NCI-H2227 treated with DMSO at 0.1 percent for 48 hours (cell line): Measurements from ENCODE around the gene OR5A2.
"Not testable (repeated sequence)": the region's sequence is repeated elsewhere in the genome, so short reads cannot be mapped to it uniquely, and the experiment has no call there.

Source experiments
- DNase-seq: peaks from one replicate; lab custom pipeline; 2025; lab: John Stamatoyannopoulos, UW

The OR5A2 gene

DNA sequence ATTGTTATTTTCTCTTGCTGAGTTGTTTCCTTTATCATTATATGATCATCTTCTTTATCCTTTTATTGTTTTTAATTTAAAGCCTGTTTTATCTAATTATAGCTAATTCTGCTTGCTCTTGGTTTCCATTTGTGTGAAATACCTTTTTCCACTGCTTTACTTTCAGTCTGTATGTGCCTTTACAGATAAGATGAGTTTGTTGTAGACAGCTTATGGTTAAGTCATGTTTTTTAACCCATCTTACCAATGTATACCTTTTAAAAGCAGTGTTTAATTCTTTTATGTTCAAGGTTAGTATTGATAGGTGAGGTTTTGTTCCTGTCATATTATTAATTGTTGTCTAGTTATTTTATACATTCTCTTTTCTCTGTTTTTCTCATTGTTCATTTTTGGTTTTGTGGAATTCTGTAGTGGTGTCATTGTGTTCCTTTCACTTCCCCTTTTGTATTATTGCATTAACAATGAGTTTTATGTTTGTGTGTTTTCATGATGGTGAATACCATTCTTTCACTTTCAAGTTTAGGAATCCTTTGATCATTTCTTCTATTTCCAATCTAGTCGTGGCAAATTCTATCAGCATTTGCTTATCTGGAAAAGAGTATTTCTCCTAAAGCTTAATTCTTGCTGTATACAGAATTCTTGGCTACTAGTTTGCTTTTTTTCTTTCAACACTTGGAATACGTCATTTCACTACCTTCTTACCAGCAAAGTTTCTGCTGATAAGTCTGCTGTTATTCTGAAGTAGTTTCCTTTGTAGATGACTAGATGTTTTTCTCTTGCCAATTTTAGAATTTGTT lies 45.8 kb downstream of the OR5A2 start:
- DNase-seq: no peak

DNA sequence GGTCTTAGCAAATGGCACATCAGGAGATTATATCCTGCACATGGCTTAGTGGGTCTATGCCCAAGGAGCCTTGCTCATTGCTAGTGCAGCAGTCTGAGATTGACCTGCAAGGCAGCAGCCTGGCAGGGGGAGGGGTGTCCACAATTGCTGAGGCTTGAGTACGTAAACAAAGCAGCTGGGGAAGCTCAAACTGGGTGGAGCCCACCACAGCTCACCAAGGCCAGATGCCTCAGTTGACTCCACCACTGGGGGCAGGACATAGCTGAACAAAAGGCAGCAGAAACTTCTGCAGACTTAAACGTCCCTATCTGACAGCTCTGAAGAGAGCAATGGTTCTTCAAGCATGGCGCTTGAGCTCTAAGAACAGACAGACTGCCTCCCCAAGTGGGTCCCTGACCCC lies 53.9 kb downstream of the OR5A2 start:
- not testable (repeated sequence) for DNase-seq

DNA sequence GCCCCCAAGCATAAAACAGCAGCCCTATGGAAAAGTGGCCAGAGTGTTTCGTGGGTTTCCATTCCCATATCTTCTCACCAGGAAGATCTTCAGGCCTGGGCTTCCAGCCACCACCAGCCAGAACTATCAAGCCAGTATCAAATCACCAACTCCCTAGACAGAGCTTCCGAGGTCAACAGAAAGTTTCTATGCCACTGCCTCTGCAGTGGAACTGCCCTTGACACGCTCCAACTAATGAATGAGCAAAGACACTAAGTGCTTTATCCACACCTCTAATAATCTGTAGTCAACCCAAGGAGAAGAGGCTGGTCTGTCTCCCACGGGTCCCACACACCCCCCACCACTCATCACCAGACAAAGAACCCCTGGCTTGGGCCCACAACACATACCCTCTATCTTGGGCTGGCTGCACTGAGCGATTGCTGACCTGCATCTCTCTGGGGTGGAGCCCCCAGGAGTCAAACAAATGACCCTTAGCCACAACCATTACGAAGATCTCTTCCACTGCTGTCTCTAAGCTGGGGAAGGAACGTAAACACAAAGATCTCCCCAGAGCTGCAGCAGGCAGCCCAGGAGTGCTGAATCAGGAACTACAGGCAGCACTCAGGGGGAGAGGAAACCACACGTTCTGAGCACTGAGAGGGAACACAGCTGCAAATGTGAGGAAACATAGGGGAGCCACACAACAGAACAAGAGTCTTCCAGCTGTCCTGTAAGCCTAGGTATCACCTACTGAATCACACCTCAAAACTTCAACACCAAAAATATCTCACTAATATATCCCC lies 57.8 kb downstream of the OR5A2 start:
- no peak for DNase-seq
